Measurements from ENCODE around the gene FCGR1A. TPM values are rescaled to one million over a fixed set of nuclear protein-coding genes. Genes with fewer than 3 reads are reported as not detected.
"Not testable (repeated sequence)": the region's sequence is repeated elsewhere in the genome, so short reads cannot be mapped to it uniquely, and the experiment has no call there.

FCGR1A gene
- polyA plus RNA-seq, 1 experiment: not detected

- H3K27me3 ChIP-seq (ENCODE audit: control insufficient read depth, insufficient read depth, low read length); H3K4me3 ChIP-seq (ENCODE audit: low read depth, low read length); DNase-seq (ENCODE audit: low read depth); CTCF ChIA-PET; H3K36me3 ChIP-seq (ENCODE audit: control insufficient read depth, insufficient read depth, low read length); POLR2A ChIA-PET: not testable (repeated sequence)
Observed at GRCh38 chr1:149820387-149820786, 37.9 kb downstream of the FCGR1A start.

DNA sequence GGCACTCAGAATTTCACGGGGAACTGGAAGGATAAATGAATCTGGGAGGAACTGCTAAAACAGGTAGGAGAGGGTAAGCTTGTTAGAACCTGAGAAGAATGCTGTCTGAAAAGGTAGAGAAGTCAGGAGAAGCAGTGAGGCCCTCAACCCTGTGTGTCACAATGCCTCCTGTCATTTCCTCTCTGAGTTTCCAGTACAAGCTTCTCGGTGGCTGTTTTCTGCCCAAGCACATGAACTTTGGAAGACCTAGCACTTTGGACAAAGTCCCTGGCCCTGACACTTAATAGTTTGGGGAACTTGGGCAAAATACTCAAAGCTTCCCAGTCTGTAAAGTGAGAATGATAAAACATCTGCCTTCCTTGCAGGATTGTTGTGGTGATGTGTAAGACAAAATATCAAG lies 44.1 kb downstream of the FCGR1A start:
- H3K36me3 ChIP-seq (ENCODE audit: control insufficient read depth, insufficient read depth, low read length); H3K27me3 ChIP-seq (ENCODE audit: control insufficient read depth, insufficient read depth, low read length); H3K4me3 ChIP-seq (ENCODE audit: low read depth, low read length); POLR2A ChIA-PET; CTCF ChIA-PET; DNase-seq (ENCODE audit: low read depth): not testable (repeated sequence)

DNA sequence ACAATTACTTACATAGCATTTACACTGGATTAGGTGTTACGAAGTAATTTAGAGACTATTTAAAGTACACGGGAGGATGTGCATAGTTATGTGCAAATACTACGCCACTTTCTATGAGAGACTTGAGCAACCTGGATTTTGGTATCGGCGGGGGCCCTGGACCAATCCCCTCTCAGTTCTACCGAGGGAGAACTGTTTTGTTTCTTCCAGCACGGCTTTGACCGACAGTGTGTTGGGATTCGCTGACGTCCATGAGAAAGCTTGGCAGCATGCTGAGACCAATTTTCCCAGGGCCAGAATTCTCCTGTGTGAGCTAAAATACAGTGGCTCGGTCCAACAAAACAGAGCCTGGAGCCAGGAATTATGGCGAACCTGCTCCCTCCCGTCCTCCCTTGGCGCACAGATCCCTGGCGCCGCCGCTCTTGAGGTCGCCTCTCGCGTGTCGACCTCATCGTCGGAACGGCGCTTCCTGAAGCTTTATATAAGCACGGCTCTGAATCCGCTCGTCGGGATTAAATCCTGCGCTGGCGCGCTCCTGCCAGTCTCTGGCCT lies 49.3 kb downstream of the FCGR1A start:
- CTCF ChIA-PET; H3K4me3 ChIP-seq (ENCODE audit: low read depth, low read length); POLR2A ChIA-PET: not testable (repeated sequence)

DNA sequence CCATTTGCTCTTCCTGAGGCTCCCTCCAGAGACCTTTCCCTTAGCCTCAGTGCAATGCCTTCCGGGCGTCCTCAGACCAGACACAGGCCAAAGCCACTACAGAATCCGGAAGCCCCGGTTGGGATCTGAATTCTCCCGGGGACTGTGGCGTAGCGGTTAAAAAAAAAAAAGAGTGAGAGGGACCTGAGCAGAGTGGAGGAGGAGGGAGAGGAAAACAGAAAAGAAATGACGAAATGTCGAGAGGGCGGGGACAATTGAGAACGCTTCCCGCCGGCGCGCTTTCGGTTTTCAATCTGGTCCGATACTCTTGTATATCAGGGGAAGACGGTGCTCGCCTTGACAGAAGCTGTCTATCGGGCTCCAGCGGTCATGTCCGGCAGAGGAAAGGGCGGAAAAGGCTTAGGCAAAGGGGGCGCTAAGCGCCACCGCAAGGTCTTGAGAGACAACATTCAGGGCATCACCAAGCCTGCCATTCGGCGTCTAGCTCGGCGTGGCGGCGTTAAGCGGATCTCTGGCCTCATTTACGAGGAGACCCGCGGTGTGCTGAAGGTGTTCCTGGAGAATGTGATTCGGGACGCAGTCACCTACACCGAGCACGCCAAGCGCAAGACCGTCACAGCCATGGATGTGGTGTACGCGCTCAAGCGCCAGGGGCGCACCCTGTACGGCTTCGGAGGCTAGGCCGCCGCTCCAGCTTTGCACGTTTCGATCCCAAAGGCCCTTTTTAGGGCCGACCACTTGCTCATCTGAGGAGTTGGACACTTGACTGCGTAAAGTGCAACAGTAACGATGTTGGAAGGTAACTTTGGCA lies 50.0 kb downstream of the FCGR1A start:
- H3K27me3 ChIP-seq (ENCODE audit: control insufficient read depth, insufficient read depth, low read length); POLR2A ChIA-PET; H3K36me3 ChIP-seq (ENCODE audit: control insufficient read depth, insufficient read depth, low read length); DNase-seq (ENCODE audit: low read depth); H3K4me3 ChIP-seq (ENCODE audit: low read depth, low read length); CTCF ChIA-PET: not testable (repeated sequence)

More for the DNA sequence above, 49.3 kb downstream of the FCGR1A start:
- DNase-seq (ENCODE audit: low read depth); H3K36me3 ChIP-seq (ENCODE audit: control insufficient read depth, insufficient read depth, low read length); H3K27me3 ChIP-seq (ENCODE audit: control insufficient read depth, insufficient read depth, low read length): not testable (repeated sequence)

DNA sequence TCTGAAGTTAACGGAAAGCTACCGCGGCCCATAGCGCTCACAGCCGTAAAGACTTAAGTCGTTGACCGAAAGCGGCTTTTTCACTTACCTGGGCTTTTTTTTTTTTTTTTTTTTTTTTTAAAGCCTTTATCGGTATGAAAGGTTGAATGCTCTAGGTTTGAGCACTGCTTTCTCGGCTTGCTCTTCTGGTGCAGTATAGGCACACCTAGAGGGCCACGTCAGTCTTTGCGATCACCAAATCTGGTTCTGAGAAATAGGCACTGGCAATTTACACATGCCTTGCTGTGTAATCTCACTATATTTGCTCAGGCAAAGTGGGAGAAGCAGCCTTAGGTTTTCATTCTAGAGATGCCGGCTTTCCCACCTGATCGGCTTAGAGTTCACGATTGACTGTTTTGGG lies 50.6 kb downstream of the FCGR1A start:
- DNase-seq (ENCODE audit: low read depth); POLR2A ChIA-PET; H3K27me3 ChIP-seq (ENCODE audit: control insufficient read depth, insufficient read depth, low read length); H3K4me3 ChIP-seq (ENCODE audit: low read depth, low read length); CTCF ChIA-PET; H3K36me3 ChIP-seq (ENCODE audit: control insufficient read depth, insufficient read depth, low read length): not testable (repeated sequence)

DNA sequence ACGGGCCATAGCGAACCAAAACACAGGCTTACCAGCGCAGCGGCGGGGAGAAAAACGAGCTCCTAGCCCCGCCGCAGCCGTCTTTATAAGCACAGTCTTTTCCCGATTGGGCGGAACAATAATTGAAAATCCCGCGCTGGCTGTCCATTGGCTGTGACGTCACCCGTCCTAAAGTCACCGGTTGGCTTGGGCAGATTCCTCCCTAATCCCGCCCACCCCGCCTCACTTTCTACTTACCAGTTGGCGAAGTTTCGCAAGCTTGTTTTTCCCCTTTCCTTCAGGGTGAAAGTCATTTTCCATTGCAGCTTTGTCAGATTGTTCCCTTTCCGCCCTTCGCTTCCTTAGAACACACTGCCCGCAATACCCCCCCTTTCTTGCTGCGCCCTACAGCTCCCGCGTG lies 58.7 kb downstream of the FCGR1A start:
- H3K27me3 ChIP-seq (ENCODE audit: control insufficient read depth, insufficient read depth, low read length); H3K4me3 ChIP-seq (ENCODE audit: low read depth, low read length); DNase-seq (ENCODE audit: low read depth); POLR2A ChIA-PET; CTCF ChIA-PET; H3K36me3 ChIP-seq (ENCODE audit: control insufficient read depth, insufficient read depth, low read length): not testable (repeated sequence)

Other genes with a start within 250 kb of the FCGR1A start
- not detected in 2 replicates for gene PPIAL4C, start 198.8 kb upstream of the FCGR1A start, polyA plus RNA-seq (2011; rRNA removed)
- gene BOLA1, start 116.9 kb downstream of the FCGR1A start, polyA plus RNA-seq (2011; rRNA removed): 15.1 and 21.0 TPM in 2 replicates
- 21.2 and 25.4 TPM in 2 replicates for gene SV2A, start 135.2 kb downstream of the FCGR1A start, polyA plus RNA-seq (2011; rRNA removed)
- 37.8 and 37.9 TPM in 2 replicates for gene SF3B4, start 145.1 kb downstream of the FCGR1A start, polyA plus RNA-seq (2011; rRNA removed)
- gene MTMR11, start 154.2 kb downstream of the FCGR1A start, polyA plus RNA-seq (2011; rRNA removed): 14.3 and 14.5 TPM in 2 replicates
- gene OTUD7B, start 228.0 kb downstream of the FCGR1A start, polyA plus RNA-seq (2011; rRNA removed): 9.3 and 10.1 TPM in 2 replicates

All from BJ (cell line).